NCI-H2196 (cell line): ENCODE measurements around the gene NCOA6.

ENCODE experiments used
- DNase-seq: peaks from one replicate; lab custom pipeline; 2025; ENCODE audit not compliant: unreplicated experiment; lab: John Stamatoyannopoulos, UW

Gene NCOA6

DNA sequence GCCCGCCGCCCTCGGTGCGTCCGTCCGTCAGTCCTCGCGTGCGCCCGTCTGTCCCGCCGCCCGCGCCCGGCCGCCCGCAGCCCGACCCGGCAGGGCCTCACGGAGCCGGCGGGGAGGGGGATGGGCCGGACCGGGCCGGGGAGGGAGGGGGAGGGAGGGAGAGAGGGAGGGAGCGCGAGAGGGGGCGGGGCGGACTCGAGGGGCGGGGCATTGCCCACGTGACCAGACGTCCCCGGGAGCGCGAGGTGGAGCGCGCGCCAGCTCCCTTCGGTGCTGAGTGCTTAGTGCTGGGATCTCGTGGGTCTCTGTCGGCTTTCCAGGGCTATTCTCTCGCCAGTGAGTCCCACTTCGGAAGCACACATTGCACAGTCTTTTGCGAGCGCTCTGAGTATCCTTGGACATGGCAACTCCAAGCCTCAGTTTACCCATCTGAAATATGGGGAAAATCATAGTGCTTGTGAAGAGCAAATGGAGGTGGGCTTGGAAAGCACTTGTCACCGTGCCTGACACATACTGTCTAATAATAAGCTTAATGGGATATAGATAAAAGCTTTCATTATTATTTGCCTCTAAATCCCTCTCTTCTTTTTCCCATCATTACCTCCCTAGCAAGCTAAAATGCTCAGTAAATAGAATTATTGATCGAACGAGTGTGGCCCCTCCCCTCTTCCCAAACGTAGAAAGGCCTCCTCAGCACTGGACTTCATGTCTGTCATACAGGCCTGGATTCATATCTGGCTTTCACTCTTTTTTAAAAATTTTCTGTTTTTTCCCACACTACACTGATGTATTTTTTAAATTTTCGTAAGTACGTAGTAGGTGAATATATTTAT lies at the start of gene NCOA6:
Gene NCOA6 (minus strand): TSS at position 122 of the 833 bp plus-strand sequence. CDS start 43,296 bp downstream, outside the sequence.
- DNase-seq = peak; percentile 85

DNA sequence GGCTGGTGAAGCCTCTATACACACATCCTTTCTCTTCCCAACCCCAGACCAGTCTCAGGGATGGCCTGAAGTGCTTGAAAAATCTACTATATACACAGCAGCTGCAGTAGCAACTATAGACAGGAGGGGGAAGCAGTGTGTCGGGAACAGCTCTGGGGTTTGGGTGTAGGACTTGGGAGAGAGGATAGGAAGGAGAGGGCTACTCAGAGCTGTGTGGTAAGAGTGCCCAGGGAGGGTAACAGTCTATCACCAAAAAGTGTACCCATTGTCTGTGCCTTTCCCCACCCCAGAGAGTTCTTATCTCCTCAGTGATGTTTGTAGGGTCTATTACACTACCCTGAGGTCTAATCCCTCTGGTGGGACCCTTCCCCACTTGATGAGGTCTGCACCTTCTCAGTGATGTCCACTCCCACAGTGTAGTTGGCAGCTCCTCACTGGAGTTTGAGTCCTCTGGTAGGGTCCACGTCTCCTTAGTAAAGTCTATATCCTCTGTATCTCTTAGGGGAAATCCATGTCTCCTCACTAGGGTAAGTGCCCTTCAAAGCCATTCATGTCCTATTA lies 48.7 kb upstream of the NCOA6 start:
- DNase-seq = peak; percentile 86

DNA sequence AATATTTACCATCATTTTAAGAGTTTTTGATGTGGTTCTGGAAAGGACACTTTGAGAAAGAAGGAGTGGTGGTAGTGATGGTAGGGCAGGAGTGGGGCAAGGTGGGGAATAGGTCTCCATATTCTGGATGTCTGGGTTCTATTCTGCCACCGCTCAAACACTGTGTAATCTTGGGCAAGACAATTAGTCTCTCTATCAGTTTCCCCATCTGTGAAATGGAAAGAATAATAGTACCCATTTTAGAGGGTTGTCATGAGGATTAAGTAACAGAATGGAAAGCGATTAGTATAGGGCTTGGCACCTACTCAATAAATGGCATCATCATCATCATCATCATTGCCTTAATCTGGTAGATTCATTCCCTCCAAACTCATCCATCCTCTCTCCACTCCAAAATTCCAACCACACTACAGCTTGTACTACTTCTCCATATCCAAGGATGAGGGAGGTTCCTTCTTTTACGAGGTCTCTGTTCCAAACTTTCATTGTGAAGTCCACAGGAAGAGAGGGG lies 48.2 kb upstream of the NCOA6 start:
- no peak for DNase-seq

DNA sequence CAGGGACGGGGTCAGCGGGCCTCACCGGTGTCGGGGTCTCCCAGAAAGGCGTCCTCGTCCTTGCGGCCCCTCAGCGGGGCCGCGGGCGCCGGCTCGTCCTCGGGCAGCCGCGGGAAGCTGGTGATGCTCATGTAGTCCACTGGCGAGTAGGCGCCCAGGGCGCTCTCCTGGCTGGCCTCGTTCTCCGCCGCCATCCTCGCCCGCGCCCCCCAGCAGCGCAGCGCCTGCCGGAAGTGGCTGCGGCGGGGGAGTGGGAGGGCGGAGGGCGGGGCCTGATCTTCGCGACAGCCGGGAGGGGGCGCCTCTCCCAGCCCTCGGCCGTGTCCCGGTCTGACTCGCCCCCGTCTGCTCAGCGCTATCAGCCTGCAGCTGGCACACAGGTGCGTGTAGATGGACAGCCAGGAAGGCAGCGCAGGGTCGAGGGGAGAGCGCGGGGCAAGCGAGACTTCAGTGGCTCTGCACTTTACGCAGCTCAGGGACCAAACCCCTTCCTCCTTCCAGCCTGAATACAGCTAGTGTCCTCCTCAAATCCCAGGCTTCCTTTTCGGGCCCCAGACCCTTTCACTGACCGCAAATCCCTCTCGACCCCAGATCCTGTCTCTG lies 47.3 kb upstream of the NCOA6 start, which contains the start of gene GGT7:
Gene GGT7 (minus strand): TSS at position 235 of the 603 bp plus-strand sequence. CDS start 41 bp downstream, at position 194.
- DNase-seq = peak; percentile 83

DNA sequence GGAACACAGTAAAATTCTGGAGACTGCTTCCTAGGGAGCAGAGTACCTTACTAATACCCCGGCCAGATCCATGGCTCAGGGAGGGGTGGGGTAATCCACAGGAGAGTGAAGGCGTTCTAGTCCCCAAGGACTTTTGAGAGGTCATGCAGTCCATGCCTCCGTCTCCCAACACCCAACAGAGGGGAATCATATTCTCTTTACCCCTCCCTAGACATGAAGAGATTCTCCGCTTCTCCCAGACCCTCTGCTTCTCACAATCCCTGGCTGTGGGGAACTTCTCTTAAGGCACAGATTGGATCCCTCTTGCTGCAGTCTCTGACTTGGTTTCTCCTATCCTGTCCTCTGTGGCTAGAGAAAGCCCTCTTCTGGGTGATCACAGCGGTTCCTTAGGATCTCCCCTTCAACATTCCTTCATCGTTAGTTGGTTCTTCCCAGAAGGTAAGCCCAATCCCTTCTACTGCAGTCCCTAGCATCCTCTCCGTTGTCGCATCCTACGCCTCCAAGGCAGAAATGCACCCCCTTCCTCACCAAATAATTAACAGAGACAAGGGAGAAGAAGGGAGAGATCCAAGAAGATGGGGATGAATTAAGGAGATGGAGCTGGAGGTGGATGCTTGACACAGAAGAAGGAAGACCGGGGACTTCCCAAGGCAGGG lies 46.6 kb upstream of the NCOA6 start:
- DNase-seq = no peak

DNA sequence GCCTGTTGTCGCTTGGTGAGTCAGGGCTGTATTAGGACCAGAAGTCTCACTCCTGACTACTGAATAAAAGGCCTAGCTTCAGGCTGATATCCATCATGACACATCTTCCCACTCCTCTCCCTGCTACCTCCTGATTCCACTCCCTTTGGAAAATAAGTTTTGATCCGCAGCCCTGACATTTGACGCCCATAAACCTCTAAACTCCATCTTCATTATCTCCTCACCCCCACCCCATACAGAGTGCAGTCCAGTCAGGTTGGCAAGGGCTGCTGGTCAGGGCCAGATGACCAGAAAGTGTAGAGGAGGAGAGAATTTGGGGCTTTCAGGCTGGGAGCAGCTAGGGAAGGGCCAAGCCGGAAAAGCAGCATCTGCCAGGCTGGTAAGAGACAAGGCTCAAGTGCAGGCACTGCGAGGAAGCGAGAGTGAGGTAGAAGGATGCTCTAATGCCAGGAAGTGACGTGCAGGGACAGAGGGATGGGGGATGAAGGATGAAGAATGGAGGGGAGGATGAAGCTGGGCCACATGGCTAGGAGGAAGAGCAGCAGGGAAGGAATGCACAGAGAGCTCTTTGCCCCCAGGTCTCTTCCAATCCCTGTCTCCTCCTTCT lies 46.0 kb upstream of the NCOA6 start:
- DNase-seq = no peak

DNA sequence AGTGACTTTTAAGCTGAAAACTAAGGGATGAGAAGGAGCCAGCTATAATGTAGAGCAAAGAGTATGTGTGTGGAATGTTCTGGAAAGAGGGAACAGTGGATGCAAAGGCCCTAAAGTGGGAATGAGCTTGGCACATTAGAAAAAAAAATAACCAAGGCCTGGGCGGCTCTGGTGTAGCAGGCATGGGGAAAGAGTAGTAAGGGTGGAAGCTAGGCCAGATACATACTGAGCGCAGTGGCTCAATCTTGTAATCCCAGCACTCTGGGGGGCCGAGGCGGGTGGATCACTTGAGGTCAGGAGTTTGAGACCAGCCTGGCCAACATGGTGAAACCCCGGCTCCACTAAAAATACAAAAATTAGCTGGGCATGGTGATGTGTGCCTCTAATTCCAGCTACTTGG lies 38.8 kb upstream of the NCOA6 start:
- DNase-seq = no peak

DNA sequence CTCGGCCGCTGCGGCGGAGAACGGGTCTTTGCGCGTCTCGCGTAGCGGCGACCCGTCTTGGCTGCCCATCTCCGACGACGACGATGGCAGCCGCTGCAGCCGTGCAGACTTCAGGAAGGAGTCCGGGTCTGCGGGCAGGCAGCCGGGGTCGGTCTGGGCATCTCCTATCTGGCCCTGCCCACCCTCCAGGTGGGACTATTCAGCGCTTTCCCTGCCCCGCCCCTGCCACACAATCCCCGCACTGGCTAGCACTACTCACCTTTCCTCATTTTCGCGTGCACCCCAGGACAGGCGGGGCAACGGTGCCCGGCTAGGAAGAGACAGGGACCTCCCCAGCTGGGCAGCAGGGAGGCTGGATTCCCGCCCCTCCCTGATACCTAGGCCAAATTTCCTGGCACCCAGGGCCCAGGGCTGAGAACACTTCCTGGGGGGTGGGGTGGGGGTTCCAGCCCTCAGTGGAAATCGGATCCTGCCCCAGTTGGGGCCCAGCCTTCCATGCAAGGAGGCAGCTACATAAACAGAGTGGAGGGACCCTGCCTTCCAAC lies 38.0 kb upstream of the NCOA6 start:
- DNase-seq = no peak

DNA sequence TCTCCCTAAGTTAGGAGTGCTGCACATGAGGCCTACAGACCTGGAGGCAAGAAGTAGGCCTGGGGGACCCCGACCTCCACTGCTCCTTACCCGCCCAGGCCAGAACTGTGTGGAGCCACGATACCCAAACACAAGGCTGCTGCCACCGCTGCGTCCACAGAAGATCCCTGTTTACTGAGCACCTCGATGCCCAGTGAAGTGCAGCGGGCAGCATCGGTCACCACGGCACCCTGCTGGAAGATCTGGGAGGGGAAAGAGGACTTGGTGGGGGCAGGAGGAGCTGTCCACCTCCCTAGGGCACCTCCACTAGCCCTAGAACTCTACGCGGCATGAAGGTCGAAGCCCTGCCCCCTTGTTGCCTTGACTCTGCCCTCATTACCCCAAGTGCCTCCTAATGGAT lies 37.3 kb upstream of the NCOA6 start:
- no peak for DNase-seq

DNA sequence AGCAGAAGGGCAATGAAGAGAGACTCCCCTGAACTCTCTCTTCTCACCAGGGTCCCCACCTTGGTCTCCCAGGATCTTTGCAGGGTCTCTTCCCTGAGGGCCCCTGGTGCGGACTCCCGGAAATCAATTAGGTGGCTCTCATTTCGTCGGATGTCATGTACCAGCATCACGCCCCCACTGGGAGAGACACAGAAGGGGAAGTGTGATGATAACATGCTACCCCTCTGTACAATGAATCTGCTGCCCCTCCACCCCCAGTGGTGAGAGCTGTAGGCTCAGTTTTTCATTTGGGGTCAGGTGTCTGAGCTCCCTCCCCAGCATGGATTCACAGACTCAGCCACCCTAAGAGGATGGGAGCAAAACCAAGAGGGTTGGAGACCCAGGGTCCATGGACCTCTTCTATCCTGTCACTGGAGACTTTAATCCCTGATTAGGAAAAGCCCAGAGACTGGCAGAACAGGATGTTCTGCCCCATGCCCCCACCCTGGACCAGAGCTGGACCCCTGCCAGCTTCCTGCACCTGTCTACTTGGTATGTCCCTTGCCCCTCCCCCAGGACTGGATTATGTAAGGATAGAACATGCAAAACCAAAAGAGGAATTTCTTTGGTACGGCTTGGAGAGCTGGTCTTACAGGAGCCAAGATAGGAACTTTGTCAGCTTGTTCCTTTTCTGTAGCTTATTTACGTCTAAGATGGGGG lies 36.1 kb upstream of the NCOA6 start:
- DNase-seq = peak; percentile 85

DNA sequence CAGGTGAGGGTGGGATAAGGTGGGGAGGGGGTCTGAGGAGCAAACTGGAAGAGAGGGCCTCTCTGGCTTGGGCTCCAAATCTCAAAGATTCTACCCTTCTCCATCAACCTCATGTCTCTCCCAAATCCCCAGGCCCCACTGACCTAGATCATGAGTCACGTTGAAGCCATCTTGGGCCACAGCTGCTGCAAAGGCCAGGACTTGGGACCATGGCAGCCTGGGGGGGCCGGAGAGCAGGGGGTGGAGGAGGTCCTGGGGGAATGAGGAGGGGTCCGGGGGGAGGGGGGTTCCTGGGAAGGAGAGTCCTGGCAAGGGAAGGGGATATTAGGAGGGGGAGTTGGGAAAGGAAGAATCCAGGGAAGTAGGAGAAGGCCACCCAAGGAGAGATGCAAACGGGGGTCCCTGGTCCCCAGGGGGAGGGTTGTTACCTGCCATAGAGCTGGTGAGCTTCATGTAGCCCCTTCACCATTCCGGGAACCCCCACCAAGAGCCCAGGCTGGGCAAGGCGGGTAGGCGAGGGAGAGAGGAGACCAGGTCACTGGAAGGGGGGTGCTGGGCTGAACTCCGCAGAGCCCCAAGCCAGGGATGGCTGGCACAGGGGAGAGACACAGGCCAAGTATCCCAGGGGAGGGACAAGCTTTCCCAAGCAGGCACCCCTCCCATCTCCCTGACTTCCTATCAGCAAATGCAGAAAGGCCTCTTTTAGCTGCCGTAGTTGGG lies 34.5 kb upstream of the NCOA6 start:
- no peak for DNase-seq

DNA sequence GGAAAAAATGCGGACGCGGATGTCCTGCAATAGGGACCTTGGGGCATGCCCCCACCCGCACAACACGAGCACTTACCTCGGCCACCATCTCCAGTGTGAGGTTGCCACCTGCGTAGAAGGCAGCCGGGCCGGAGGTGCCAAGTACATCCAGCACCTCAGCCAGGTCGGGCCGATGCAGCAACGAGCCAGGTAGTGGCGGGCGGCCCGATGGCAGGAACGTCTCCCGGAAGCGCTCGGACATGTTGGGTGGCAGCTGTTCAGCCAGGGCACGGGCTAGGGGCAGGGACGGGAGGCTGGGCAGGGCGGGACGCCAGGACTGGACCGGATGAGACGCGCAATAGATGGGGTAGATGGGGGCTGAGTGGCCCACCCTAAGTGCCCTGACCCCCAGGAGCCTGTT lies 33.9 kb upstream of the NCOA6 start:
- no peak for DNase-seq

DNA sequence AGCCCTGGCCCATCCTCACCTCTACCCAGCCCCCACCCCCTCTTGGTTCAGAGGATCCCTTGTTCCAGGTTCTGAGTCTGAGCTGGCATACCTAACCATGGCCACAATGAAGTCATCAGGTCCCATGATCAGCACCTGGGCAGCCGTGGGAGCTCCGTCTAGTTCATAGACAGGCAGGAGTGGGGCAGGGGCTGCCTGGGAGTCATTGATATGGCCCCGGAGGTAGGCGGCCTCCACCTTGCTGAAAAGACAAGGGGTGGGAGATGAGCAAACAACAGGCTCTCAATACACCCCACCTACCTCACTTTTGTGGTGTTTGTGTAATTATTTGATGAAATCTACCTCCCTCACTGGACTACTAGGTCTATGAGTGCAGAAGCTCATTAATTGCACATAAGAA lies 26.8 kb upstream of the NCOA6 start:
- DNase-seq = no peak

DNA sequence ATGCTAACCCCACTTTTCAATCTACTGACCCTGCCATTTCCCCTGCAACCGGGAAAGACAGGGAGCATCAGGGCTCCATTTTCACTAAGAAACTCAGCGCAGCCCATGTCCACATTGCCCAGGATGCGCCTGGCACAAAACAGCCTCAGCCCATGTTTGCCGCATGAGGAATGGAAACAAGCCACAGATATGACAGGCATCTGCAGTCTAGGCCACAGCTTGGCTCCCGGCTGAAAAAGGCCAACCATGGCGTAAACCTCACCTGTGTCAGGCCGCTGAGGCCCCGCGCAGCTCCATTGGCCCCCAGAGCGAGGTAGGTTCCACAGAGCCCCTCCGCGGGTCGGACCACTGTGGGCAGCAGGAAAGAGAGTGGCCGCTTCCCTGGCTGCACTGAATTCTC lies 25.5 kb upstream of the NCOA6 start:
- DNase-seq = no peak

DNA sequence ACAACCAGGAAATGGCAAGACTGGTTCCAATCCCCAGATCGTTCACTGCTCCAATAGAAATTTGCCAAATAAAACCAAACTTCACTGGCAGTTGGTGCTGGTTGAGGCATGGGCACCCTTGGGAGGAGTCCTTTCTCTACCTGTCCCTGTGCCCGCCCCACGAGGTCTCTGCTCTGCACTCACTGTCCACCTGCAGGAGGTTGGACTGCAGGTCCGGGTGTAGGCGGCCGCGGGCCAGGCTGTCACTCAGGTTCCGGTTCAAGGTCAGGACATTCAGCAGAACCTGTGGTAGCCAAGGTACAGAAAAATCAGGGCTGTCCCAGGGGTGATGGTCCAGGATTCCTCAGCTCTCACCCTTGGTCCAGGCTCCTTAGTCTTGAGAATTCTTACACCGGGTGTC lies 24.3 kb upstream of the NCOA6 start:
- DNase-seq = no peak

DNA sequence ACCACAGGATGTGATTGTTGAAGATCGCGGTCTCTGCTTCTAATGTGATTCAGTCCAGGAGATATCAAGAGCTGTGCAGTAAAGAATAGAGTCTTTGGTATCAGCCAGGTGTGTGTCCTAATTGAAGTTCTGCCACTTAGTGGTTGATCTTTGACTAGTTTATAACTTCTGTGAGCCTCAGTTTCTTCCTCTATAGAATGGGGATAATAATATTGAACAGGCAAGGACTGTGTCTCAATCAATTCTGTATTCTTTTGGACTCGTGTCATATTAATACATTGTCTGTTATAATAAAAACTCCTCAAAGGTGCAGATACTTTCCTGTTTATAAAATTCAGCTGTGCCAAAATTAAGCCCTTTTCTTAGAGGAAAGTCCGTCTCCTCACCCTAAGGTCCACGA lies 23.1 kb upstream of the NCOA6 start:
- DNase-seq = no peak

DNA sequence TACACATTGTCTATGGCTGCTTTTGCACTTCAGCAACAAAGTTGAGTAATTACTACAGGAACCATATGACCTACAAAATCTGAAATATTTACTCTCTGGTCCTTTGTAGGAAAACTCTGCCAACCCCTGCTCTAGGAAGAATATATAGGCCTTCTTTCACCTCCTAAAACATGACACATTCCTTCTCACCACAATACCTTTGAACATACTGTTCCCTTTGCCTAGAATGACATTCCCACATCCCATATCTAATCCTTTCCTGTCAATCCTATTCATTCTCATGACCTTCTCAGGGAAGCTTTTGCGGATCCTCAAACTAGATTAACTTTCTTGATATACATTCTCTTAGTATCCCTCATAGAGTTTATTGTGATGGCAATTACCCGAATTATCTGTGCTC lies 18.0 kb upstream of the NCOA6 start:
- no peak for DNase-seq

DNA sequence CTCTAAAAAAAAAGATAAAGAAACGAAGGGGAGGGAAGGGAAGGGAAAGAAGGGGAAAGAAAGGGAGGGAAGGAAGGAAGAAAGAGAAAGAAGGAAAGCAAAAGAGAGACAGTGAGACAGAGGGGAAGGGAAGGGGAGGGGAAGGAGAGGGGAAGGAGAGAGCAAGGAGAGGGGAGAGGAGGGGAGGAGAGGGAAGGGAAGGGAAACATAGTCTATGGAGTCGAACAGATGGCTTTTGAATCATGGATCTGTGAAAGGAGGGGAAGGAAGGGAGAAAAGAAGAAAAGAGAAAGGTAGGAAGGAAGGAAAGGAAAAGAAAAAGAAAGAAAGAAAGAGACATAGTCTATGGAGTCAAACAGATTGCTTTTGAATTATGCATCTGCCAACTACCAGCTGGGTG lies 16.7 kb upstream of the NCOA6 start:
- DNase-seq = no peak

DNA sequence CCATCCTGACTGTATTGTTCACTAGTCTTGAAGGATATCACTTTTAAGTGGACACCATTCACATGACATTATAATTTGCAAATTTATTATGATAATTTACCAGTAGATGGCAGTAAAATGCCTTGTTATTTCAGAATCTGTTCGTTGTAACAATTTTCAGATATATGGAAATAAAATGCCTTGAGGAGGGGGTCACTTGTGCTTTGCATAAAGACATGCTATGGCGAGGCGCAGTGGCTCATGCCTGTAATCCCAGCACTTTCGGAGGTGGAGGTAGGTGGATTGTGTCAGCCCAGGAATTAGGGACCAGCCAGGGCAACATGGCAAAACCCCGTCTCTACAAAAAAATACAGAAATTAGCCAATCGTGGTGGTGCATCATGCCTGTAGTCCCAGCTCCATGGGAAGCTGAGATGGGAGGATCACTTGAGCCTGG lies 9.0 kb upstream of the NCOA6 start:
- DNase-seq = peak; percentile 68

DNA sequence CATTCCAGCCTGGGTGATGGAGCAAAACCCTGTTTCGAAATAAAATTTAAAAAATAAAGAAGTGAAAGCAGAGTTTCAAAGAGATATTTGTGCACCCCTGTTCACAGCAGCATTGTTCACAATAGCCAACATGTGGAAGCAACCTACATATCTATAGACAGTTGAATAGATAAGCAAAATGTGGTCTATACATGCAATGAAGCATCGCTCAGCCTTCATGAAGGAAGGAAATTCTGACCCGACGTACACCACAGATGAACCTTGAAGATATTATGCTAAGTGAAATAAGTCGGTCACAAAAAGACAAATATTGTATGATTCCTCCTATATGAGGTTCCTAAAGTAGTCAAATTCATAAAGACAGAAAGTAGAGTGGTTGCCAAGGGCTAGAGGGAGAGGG lies 6.5 kb upstream of the NCOA6 start:
- DNase-seq = no peak
